ENCODE measurements around the gene FAM83E. TPM values are rescaled to one million over a fixed set of nuclear protein-coding genes. Genes with fewer than 3 reads are reported as not detected.
"Not testable (repeated sequence)": the region's sequence is repeated elsewhere in the genome, so short reads cannot be mapped to it uniquely, and the experiment has no call there.

FAM83E gene
- total RNA-seq, 2 donors from 2014 or later = 0.32 TPM; not detected in 1

DNA sequence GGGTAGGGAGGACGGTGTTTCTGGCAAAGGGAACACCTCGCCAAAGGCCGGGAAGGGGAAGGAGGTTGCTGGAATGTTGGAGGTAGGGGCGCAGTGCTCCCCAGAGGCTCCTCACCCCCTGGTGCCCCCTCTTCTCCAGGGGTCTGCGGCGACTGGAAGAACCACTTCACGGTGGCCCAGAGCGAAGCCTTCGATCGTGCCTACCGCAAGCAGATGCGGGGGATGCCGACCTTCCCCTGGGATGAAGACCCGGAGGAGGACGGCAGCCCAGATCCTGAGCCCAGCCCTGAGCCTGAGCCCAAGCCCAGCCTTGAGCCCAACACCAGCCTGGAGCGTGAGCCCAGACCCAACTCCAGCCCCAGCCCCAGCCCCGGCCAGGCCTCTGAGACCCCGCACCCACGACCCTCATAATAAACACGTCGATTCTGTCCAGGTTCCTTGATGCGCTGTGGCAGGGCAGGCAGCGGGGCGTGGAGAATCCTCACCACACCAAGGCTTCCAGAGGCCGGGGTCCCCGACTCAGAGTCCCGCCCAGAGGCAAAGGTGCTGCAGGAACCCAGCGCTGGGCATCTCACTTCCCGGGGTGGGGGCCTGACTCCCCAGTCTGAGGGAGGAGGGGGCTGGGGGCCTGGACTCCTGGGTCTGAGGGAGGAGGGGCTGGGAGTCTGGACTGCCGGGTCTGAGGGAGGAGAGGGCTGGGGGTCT lies 15.7 kb downstream of the FAM83E start:
- DNase-seq (no peak), ATAC-seq (no peak)
- intact Hi-C loops (cut with DNase I) = no loop called here

DNA sequence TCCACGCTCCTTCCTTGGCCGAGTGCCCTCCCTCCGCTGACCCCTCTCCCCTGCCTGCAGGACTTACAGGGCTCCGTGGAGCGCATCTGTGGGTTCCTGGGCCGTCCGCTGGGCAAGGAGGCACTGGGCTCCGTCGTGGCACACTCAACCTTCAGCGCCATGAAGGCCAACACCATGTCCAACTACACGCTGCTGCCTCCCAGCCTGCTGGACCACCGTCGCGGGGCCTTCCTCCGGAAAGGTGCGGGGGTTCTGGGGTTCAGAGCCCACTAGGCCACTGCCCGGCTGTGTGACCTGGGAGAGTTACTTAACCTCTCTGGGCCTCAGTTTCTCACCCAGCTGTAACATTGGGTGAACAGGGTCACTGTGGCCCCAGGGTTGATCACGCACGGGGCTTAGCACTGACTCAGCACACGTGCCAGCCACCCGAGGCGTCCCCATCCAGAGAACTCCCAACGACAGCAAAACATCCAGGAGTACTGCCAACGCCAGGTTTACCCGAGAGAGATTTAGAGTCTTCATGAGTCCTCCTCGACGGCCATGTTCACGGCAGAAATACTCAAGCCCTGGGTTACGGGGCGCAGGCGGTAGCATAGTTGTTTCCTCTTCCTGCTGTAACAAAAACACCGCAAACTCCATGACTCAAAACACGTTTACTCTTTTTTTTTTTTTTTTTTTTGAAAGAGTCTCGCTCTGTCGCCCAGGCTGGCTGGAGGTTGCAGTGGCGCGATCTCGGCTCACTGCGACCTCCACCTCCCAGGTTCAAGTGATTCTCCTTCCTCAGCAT lies 18.0 kb downstream of the FAM83E start:
- intact Hi-C loops (cut with DNase I) = no loop called here
- DNase-seq (no peak), ATAC-seq (no peak)

- intact Hi-C loops (cut with DNase I) = no loop called here
- DNase-seq (no peak), ATAC-seq (no peak)
Measured at GRCh38 chr19:48596237-48596636, 18.6 kb downstream of the FAM83E start.

DNA sequence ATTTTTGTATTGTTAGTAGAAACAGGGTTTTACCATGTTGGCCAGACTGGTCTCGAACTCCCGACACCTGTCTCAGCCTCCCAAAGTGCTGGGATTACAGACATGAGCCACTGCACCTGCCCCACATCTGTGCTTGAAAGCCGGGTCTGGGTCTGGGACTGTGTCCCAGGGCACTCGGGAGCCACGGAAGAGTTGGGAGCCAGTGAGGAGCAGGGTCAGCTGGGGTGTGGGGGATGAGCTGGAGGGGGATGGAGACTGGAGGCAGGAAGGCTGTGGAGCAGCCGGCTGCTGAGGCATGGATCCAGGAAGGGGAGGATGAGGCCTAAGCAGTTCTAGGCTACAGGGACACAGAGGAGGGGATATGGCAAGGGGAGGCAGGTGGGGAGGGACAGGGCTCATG lies 19.0 kb downstream of the FAM83E start:
- DNase-seq = no peak
- no peak for ATAC-seq
- intact Hi-C loops (cut with DNase I) = no loop called here

- DNase-seq (no peak), ATAC-seq (no peak)
- intact Hi-C loops (cut with DNase I) = no loop called here
Measured at GRCh38 chr19:48595171-48595570, 19.7 kb downstream of the FAM83E start.

DNA sequence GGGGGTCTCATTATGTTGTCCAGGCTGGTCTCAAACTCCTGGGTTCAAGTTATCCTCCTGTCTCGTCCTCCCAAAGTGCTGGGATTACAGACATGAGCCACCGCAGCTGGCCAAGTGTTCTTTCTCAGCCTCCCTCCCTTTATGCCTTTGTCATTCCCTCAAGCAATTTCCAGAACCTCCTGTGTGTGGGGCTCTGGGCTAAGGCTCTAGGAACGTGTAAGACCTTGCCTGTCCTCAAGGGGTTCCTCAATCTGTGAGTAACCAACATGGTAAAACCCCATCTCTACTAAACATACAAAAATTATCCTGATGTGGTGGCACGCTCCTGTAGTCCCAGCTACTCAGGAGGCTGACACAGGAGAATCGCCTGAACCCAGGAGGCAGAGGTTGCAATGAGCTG lies 23.9 kb downstream of the FAM83E start:
- no peak for ATAC-seq
- DNase-seq = no peak
- intact Hi-C loops (cut with DNase I) = no loop called here

- ATAC-seq (peak; percentile 83 to 91), DNase-seq (peak; percentile 95)
- intact Hi-C loops (cut with DNase I) = loop anchor here (5.0 to 10.0 kb wide), 3 partner anchors 102 to 324 kb away; partner anchors contain the start of gene EMP3 (in 1 of the 2)
Measured at GRCh38 chr19:48588670-48589401, 26.0 kb downstream of the FAM83E start.

DNA sequence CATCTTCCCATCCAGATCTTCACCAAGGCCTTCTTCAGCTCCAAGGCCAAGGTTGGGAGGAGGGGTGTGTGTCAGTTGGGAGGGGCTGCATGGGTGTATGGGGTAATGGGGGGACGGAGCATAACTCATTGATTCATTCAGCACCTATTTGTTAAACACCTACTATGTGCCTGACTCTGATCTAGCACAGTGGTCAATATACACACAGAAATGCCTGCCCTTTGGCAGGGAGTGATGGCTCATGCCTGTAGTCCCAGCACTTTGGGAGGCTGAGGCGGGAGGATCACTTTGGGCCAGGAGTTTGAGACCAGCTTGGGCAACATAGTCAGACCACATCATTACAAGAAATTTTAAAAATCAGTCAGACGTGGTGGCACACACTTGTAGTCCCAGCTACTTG lies 27.5 kb downstream of the FAM83E start:
- ATAC-seq (no peak), DNase-seq (no peak)
- intact Hi-C loops (cut with DNase I) = loop anchor here (5.0 to 10.0 kb wide), 3 partner anchors 100 to 323 kb away; partner anchors contain the start of gene EMP3 (in 1 of the 2)

- DNase-seq (no peak), ATAC-seq (no peak)
- intact Hi-C loops (cut with DNase I) = loop anchor here (5.0 to 10.0 kb wide), 5 partner anchors 75 to 317 kb away; partner anchors contain the start of gene EMP3 (in 1 of the 2)
Measured at GRCh38 chr19:48582168-48582567, 32.7 kb downstream of the FAM83E start.

- DNase-seq = no peak
- intact Hi-C loops (cut with DNase I) = no loop called here
Measured at GRCh38 chr19:48578891-48579290, 36.0 kb downstream of the FAM83E start.

DNA sequence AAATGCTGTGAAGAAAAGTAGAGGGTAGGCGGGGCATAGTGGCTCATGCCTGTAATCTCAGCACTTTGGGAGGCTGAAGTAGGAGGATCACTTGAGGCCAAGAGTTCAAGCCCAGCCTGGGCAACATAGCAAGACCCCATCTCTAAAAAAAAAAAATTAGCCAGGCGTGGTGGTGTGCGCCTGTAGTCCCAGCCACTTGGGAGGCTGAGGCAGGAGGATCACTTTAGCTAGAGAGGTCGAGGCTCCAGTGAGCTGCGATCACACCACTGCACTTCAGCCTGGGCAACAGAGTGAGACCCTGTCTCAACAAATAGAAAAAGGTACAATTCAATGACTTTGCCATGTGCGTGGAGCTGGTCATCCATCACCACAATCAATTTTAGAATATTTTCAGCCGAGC lies 37.0 kb downstream of the FAM83E start:
- intact Hi-C loops (cut with DNase I); ATAC-seq; DNase-seq: not testable (repeated sequence)

More at GRCh38 chr19:48578891-48579290, 36.0 kb downstream of the FAM83E start:
- ATAC-seq = no peak

GRCh38 chr19:48575931-48576622 lies 38.8 kb downstream of the FAM83E start:
- DNase-seq = no peak
- intact Hi-C loops (cut with DNase I) = no loop called here
- no peak for ATAC-seq

GRCh38 chr19:48573163-48573505 lies 41.7 kb downstream of the FAM83E start:
- intact Hi-C loops (cut with DNase I) = no loop called here
- ATAC-seq (no peak), DNase-seq (no peak)

DNA sequence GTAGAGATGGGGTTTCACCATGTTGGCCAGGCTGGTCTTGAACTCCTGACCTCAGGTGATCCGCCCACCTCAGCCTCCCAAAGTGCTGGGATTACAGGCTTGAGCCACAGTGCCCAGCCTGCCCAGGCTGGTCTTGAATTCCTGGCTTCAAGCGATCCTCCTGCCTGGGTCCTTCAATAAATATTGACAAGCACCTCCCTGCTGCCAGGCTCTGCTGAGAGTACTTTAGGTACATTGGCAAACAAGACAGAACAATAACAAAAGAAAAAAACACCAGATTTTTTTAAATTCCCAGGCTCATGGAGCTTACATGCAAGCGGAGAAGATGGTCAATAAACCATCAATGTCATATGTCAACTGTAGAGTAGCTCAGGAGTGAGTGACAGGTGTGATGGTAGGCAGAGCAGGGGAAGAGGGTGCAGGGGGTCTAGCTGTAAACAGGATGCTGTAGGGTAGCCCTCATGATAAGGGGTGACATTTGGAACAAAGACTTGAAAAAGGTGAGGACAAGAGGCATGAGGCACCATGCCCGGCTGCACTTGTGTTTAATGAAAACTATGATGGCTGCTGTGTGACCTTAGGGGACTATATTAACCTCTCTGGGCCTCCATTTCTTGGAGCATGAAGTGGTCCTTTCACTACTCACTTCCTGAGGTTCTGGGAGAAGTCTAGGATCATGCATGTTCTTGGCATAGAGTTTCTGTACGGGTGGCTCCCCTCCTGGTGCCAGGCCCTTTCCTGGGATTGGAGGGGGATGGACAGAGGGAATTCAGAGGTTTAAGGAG lies 43.3 kb downstream of the FAM83E start:
- DNase-seq = no peak
- intact Hi-C loops (cut with DNase I) = no loop called here
- ATAC-seq = no peak

DNA sequence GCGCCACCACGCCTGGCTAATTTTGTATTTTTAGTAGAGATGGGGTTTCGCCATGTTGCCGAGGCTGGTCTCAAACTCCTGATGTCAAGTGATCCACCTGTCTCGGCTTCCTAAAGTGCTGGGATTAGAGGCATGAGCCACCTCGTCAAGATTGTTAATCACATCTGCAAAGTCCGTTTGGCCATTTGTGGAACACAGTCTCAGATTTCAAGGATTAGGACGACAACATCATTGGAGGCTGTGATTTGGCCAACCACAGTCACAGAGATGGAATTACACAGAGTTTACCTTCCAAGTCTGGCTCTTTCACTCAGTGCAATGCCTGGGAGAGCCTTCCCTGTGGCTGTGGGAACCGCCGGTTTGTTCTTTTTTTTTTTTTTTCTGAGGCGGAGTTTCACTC lies 45.1 kb downstream of the FAM83E start:
- no peak for DNase-seq
- ATAC-seq = no peak
- intact Hi-C loops (cut with DNase I) = no loop called here

DNA sequence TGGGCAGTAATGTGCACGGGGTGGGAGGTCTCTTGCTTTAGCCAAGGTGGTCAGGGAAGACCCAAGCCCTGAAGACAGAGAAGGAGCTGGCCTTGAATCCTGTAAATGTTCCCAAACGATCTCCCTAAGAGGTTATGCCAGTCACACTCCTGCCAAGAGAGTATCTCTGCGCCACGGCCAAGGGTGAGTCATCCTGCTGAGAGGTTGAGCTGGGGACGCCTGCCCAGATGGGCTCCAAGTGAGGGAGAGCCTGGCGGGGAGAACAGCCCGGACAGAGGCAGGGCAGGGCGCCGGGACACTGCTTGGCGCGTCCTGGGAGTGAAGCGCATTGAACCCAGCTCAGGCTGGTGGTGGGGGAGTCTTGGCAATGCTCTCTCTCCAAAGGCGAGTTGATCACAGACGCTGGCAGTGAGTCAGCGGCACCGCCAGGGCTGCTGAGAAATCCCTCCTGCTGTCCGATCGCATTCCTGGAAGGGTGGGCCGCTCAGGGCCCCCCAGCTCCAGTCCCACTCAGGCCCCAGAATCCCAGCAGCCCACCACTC lies 46.5 kb downstream of the FAM83E start:
- ATAC-seq = peak; percentile 98 to 99
- intact Hi-C loops (cut with DNase I) = no loop called here
- peak; percentile 91 for DNase-seq

DNA sequence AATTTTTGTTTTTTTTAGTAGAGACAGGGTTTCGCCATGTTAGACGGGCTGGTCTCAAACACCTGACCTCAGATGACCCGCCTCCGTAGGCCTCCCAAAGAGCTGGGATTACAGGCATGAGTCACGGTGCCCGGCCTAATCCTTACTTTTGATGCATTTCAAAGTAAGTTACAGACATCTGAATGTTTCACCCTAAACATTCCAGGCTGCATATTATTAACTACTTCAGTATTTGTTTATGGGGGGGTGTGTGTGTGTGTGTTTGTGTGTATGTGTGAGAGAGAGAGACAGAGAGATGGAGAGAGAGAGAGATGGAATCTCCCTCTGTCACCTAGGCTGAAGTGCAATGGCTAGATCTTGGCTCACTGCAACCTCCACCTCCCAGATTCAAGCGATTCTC lies 49.8 kb downstream of the FAM83E start:
- DNase-seq (no peak), ATAC-seq (no peak)
- intact Hi-C loops (cut with DNase I) = no loop called here

Measured in left cardiac atrium (tissue), 4 donors.